HG03025 (cell line): ENCODE results near the gene KRTAP10-7.
"Not testable (repeated sequence)": the region's sequence is repeated elsewhere in the genome, so short reads cannot be mapped to it uniquely, and the experiment has no call there.

ENCODE experiments used
- ATAC-seq: cut with Tn5 transposase; IDR thresholded peaks from one replicate; pipeline ENCODE4 v1.9.1; 2021; ENCODE audit warnings: mild to moderate bottlenecking, moderate library complexity; ENCODE audit not compliant: unreplicated experiment, low FRiP score

Gene KRTAP10-7

DNA sequence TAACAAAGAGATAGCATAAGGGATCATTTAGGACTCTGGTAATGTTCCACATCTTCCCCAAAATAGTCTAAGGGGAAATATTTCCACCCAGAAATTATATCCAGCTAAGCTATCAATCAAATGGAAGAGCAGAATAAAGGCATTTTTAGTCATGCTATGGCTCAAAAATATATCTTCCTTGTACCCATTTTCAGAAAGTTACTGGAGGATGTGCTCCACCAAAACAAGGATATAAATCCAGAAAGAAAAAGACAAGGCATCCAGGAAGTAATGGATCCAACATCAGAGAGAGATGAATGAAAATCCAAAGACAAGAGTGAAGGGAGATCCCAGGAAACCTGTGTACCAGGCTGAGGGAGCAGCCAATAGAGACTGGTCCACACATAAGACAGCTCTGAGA, 8.8 kb downstream of the KRTAP10-7 start:
- no peak for ATAC-seq

DNA sequence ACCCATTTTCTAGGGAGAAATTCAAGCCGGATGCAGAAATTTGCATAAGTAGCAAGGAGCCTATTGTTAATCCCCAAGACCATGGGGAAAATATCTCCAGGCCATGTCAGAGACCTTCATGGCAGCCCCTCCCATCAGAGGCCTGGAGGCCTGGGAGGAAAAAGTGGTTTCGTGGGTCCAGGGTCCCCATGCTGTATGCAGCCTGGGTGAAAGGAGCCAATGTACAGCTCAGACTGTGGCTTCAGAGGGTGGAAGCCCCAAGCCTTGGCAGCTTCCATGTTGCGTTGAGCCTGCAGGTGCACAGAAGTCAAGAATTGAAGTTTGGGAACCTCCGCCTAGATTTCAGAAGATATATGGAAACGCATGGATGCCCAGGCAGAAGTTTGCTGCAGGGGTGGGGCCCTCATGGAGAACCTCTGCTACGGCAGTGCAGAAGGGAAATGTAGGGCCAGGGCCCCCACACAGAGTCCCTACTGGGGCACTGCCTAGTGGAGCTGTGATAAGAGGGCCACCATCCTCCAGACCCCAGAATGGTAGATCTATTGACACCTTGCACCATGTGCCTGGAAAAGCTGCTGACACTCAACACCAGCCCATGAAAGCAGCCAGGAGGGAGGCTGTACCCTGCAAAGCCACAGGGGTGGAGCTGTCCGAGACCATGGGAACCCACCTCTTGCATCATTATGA, 9.9 kb downstream of the KRTAP10-7 start:
- ATAC-seq: not testable (repeated sequence)

- no peak for ATAC-seq
Observed at GRCh38 chr21:44611551-44611950, 11.2 kb downstream of the KRTAP10-7 start.

DNA sequence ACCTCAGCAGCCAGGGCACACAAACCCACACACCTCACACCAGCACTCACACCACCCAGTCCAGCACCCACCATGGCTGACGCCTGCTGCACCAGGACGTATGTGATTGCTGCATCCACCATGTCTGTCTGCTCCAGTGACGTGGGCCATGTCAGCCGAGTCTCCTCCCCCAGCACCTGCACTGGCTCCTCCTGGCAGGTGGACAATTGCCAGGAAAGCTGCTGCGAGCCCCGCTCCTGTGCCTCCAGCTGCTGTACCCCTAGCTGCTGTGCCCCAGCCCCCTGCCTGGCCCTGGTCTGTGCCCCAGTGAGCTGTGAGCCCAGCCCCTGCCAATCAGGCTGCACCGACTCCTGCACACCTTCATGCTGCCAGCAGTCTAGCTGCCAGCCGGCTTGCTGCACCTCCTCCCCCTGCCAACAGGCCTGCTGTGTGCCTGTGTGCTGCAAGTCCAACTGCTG, 11.7 kb downstream of the KRTAP10-7 start, which contains the start of gene KRTAP10-8:
KRTAP10-8 (plus strand) TSS at position 51 of the 458 bp plus-strand sequence; CDS start at position 73, 22 bp downstream.
- ATAC-seq: no peak

DNA sequence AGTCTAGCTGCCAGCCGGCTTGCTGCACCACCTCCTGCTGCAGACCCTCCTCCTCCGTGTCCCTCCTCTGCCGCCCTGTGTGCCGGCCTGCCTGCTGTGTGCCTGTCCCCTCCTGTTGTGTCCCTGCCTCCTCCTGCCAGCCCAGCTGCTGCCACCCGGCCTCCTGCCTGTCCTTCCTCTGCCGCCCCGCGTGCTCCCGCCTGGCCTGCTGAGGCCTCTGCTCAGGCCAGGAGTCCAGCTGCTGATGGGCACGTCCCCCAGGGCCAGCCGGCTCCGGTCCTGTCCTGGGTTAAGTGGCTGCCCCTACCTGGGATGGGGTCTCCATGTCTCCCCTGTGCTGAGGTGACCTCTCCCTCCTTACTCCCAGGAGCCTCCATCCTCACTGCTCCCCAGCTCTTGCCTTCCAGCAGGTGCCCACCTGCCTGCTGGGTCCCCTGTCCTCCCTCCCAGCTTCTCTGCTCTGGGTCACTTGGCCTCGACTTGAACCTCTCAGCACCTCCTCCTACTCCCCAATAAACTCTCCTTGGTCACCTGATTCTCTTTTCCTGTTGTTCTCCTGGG, 12.4 kb downstream of the KRTAP10-7 start:
- no peak for ATAC-seq

GRCh38 chr21:44613386-44614155, 13.2 kb downstream of the KRTAP10-7 start:
- no peak for ATAC-seq

- ATAC-seq: no peak
Observed at GRCh38 chr21:44614161-44614631, 13.8 kb downstream of the KRTAP10-7 start.

- no peak for ATAC-seq
Observed at GRCh38 chr21:44614961-44615391, 14.6 kb downstream of the KRTAP10-7 start.

DNA sequence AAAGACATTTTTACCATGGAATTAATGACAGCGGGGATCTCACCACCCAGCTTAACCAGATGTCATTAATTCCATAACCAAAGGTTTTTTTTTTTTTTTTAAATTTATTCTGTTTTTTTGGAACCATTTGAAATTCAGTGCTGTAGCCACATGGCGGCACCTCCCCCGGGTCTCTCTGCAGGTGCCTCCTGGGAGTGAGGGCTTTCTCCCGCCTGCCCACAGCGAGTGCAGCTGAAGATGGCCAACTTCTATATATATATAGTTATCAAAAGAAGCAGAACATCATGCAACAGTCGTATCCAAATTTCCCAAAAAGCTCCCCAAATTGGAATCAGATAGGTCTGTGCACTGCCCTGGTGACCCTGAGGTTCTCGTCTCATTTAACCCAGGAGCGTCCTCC, 15.1 kb downstream of the KRTAP10-7 start:
- ATAC-seq: no peak

- no peak for ATAC-seq
Observed at GRCh38 chr21:44615911-44616590, 15.7 kb downstream of the KRTAP10-7 start.

DNA sequence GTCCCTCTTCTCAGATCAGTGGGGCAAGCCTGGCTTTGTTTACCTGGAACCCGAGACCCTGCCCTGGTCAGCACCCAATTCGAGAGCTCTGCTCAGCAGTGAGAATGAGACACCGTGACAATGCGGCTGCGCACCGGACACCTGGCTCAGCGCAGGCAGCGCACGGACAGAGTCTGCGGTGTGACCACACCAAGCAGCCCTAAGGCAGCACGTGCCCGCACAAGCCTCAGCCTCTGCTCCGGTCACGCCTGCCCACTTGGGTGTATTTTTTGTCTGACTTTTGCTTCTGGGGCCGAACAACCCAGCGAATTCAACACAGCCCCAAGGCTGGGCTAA, 16.2 kb downstream of the KRTAP10-7 start:
- ATAC-seq: no peak

DNA sequence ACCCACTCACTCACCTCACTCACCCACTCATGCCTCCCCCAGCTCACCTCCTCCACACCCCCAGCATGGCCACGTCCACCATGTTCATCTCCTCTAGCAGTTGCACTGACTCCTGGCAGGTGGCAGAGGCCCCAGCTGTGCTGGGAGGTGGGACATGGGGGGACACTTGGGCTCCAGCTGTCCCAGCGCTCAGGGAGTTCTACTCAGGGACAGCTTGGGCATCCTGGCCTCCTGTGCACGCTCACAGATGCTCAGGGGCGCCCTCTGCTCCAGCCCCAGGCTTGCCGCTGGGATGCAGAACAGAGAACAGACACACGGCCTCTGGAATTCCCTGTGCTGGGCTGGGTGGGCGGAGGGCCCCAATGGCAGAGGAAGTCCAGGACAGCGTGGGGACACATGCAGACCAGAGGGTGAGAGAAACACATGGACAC, 16.7 kb downstream of the KRTAP10-7 start:
- ATAC-seq: no peak

DNA sequence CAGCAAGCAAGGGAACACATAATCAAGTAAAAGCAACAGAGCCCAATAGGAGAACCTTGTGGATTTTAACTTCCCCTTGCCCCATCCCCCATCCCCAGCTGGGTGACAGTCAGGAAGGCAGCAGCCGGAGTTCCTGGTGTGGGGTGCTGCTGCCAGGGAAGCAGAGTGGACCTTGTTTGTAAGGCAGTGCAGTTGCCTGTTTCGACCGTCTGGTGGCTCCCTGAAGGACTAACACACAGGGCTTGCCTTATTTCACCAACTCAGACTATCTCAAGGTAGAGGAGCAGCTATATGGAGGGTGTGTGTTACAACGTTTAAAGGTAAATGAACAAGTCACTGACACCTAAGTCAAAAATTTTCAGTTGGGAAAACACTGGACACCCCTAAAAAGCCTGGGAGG, 18.1 kb downstream of the KRTAP10-7 start:
- ATAC-seq: no peak

- no peak for ATAC-seq
Observed at GRCh38 chr21:44618909-44619308, 18.5 kb downstream of the KRTAP10-7 start.

DNA sequence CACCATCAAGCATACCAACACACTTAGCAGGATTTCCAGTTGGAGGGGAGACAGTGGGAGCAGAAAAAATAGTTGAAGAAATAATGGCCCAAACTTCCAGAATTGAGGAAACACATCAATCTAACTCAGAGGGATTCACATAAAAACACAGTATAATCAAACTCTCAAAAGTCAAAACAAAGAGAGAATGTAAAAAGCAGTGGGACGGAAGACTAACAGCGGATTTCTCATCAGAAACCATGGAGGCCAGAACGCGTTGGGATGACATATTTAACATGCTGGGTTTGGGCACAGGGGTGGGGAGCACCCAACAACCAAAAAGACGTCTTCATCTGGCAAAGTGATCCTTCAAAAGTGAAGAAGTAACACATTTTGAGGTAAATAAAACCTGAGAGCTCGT, 19.5 kb downstream of the KRTAP10-7 start:
- ATAC-seq: no peak

- no peak for ATAC-seq
Observed at GRCh38 chr21:44623575-44623974, 23.2 kb downstream of the KRTAP10-7 start.

GRCh38 chr21:44625756-44626155, 25.4 kb downstream of the KRTAP10-7 start:
- no peak for ATAC-seq

GRCh38 chr21:44626262-44626661, 25.9 kb downstream of the KRTAP10-7 start:
- no peak for ATAC-seq

DNA sequence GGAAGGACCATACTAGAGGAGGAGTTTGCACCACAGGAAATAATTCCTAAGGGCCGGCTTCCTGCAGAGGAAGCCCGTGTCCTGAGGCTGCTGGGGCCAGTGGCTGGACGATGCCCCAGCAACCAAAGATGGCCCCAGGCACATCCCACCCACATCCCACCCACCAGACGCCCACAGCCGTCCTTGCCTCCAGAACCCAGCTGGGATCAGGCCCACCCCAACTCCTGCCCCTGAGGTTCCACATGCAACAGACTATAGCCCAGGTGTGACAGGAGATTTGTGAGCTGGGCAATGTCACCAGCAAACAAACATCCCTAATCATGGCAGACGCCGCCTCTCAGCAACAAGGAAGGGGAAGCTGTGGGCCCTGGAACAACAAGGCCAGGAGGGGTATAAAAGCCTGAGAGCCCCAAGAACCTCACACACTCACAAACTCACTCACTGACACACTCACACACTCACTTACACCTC, 26.3 kb downstream of the KRTAP10-7 start, which contains the start of gene KRTAP10-9:
KRTAP10-9 (plus strand) TSS at position 421 of the 471 bp plus-strand sequence. CDS start 79 bp downstream, outside the sequence.
- ATAC-seq: no peak

- ATAC-seq: not testable (repeated sequence)
Observed at GRCh38 chr21:44627181-44627822, 26.9 kb downstream of the KRTAP10-7 start.
